Measurements from ENCODE around the gene NAALADL2. TPM values are rescaled to one million over a fixed set of nuclear protein-coding genes. Genes with fewer than 3 reads are reported as not detected.
"Not testable (repeated sequence)": the region's sequence is repeated elsewhere in the genome, so short reads cannot be mapped to it uniquely, and the experiment has no call there.

Gene NAALADL2
- total RNA-seq, 1 donor from 2014 or later, result 11.5 TPM

DNA sequence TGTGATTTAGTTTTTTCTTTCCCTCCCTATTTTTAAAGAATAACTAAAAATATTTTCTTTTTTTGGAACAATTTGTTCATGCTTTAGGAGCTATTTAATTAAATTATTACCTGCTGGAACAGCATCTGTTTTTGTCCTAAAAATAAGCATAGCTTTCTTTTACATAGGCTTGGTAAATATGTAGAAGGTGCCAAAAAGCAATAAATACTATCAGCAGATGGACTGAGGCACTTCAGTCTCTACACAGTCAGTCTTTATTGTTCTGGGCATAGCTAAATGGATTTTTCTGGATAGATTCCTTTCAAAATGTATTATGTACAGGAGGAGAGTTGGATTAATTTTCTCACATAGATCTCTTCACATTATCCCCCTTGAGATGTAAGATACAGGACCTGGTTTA lies 223.5 kb downstream of the NAALADL2 start:
- Histone ChIP-seq H3K4me3 (no peak overlapping the region), H3K36me3 (no peaks in the 10 kb centered on the region), H3K27me3 (no peaks in the 10 kb centered on the region), H3K4me2 (no peak overlapping the region), H3F3A (ENCODE audit: low read depth) (no peaks in the 10 kb centered on the region), H3K9ac (no peak overlapping the region), H3K4me1 (no peaks in the 10 kb centered on the region), H2AFZ (replicated peaks) (no peak overlapping the region), H4K20me1 (ENCODE audit: low read depth) (no peaks in the 10 kb centered on the region), H3K79me2 (ENCODE audit: low read depth) (no peaks in the 10 kb centered on the region), H3K9me3 (ENCODE audit: low read depth) (no peaks in the 10 kb centered on the region), H3K27ac (no peak overlapping the region)
- TF ChIP-seq EZH2 (IDR thresholded peaks at IDR 0.05) (no peak), EZH2phosphoT487 (IDR thresholded peaks at IDR 0.05) (no peak)
- TF ChIP-seq, protein P1, sequence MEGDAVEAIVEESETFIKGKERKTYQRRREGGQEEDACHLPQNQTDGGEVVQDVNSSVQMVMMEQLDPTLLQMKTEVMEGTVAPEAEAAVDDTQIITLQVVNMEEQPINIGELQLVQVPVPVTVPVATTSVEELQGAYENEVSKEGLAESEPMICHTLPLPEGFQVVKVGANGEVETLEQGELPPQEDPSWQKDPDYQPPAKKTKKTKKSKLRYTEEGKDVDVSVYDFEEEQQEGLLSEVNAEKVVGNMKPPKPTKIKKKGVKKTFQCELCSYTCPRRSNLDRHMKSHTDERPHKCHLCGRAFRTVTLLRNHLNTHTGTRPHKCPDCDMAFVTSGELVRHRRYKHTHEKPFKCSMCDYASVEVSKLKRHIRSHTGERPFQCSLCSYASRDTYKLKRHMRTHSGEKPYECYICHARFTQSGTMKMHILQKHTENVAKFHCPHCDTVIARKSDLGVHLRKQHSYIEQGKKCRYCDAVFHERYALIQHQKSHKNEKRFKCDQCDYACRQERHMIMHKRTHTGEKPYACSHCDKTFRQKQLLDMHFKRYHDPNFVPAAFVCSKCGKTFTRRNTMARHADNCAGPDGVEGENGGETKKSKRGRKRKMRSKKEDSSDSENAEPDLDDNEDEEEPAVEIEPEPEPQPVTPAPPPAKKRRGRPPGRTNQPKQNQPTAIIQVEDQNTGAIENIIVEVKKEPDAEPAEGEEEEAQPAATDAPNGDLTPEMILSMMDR (IDR thresholded peaks at IDR 0.05), result no peak
- peaks cover 10% of the 10 kb centered on the region for H3K4me1 Mint-ChIP-seq
- H3K27me3 Mint-ChIP-seq (ENCODE audit: insufficient read depth, low read depth), result no peaks in the 10 kb centered on the region
- no peak for DNase-seq (ENCODE audit: low spot score)
- no peaks in the 10 kb centered on the region for H3K36me3 Mint-ChIP-seq
- peak overlapping the region; percentile 64 for H3K27ac Mint-ChIP-seq
- no peaks in the 10 kb centered on the region for H3K9me3 Mint-ChIP-seq
- no peak overlapping the region for H3K4me3 Mint-ChIP-seq

DNA sequence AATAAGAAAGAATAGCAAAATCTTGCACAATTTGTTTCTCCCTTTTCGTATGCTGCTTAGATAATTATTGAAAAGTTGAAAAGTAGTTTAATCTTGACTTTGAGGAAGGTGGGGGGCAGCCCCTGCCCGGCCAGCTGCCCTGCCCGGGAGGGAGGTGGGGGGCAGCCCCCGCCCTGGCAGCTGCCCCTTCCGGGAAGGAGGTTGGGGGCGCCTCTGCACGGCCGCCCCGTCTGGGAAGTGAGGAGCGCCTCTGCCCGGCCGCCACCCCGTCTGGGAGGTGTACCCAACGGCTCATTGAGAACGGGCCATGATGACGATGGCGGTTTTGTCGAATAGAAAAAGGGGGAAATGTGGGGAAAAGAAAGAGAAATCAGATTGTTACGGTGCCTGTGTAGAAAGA lies 228.0 kb downstream of the NAALADL2 start:
- H3K9me3 ChIP-seq (ENCODE audit: low read depth); H3F3A ChIP-seq (ENCODE audit: low read depth); H3K4me3 ChIP-seq; H3K36me3 Mint-ChIP-seq; H2AFZ ChIP-seq (replicated peaks); H3K27me3 Mint-ChIP-seq (ENCODE audit: insufficient read depth, low read depth); H3K36me3 ChIP-seq; H3K79me2 ChIP-seq (ENCODE audit: low read depth); H3K4me1 ChIP-seq; H3K9me3 Mint-ChIP-seq; H3K9ac ChIP-seq; H4K20me1 ChIP-seq (ENCODE audit: low read depth); H3K27ac Mint-ChIP-seq; H3K4me2 ChIP-seq; H3K27ac ChIP-seq; H3K4me3 Mint-ChIP-seq; H3K27me3 ChIP-seq; DNase-seq (ENCODE audit: low spot score): not testable (repeated sequence)
- peaks cover 10% of the 10 kb centered on the region for H3K4me1 Mint-ChIP-seq

DNA sequence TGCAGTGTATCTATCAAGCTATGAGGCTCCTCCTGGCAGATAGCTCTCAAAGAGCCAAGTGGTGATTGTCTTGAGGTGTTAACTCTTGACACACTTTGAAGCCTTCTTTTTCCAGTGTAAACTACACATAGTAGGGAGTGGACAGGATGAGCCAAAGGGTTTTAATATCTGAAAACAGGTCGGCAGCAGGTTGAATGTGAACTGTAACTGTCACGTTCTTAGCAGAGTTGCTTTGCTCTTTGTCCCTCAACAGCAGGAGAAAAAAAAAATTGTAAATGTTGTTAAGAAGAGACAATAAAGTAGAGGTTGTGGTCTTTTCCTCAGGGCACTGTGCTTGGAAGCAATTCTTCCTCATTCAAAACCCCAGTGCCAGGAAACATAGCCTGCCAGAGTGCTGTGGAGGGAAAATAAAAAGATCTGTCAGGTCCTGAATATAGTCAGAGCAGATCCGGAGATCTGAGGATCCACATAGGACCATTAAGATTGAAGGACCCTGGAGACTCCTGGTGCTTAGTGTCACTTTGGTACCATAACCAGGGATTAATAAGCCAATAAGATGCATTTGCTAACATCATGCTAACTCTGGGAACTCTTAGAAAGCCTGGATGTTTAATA lies 229.7 kb downstream of the NAALADL2 start:
- Histone ChIP-seq H3K79me2 (ENCODE audit: low read depth) (no peaks in the 10 kb centered on the region), H3K9me3 (ENCODE audit: low read depth) (no peaks in the 10 kb centered on the region), H3K4me2 (no peak overlapping the region), H4K20me1 (ENCODE audit: low read depth) (no peaks in the 10 kb centered on the region), H3K36me3 (no peaks in the 10 kb centered on the region), H3K4me1 (no peaks in the 10 kb centered on the region), H3K27ac (no peak overlapping the region), H3F3A (ENCODE audit: low read depth) (no peaks in the 10 kb centered on the region), H3K9ac (no peak overlapping the region), H3K27me3 (no peaks in the 10 kb centered on the region), H3K4me3 (no peak overlapping the region), H2AFZ (replicated peaks) (no peak overlapping the region)
- H3K27me3 Mint-ChIP-seq (ENCODE audit: insufficient read depth, low read depth), result no peaks in the 10 kb centered on the region
- no peak overlapping the region for H3K4me3 Mint-ChIP-seq
- no peaks in the 10 kb centered on the region for H3K4me1 Mint-ChIP-seq
- TF ChIP-seq EZH2phosphoT487 (IDR thresholded peaks at IDR 0.05), result no peak
- no peaks in the 10 kb centered on the region for H3K36me3 Mint-ChIP-seq
- no peaks in the 10 kb centered on the region for H3K9me3 Mint-ChIP-seq
- no peak for DNase-seq (ENCODE audit: low spot score)
- H3K27ac Mint-ChIP-seq, result no peak overlapping the region

DNA sequence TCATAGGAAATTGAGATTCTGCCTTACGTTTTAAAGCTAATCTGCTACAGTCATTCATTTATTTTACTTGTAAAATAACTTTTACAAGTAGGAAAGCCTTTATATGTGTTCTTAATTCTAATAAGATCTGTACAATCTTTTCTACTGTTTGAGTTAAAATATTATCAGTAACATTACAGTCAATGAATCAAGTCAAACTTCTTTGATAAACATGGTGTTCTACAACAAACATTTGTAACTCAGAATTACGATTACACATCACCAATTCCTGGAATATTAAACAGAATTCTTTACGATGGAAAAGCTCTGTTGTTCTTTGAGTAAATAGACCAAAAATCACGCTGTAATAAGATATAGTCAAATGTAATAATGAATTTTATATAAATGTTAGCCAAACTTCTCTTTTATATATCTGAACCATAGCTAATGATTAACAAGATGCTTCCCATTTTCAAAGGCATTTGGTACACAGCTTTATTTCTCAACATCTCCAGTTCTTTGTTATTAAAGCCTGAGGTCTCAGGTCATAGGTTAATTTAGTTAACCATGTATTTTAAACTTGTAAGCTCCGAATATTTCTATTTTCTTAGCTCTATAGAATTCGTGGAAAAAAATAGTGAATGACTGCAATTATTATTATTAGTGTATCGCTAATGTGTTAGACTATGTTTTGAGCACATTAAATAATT lies 232.4 kb downstream of the NAALADL2 start:
- H3K79me2 ChIP-seq (ENCODE audit: low read depth), result no peaks in the 10 kb centered on the region
- no peaks in the 10 kb centered on the region for H3F3A ChIP-seq (ENCODE audit: low read depth)
- H2AFZ ChIP-seq (replicated peaks), result no peak overlapping the region
- H3K36me3 ChIP-seq, result no peaks in the 10 kb centered on the region
- H3K27me3 ChIP-seq, result no peaks in the 10 kb centered on the region
- H4K20me1 ChIP-seq (ENCODE audit: low read depth), result no peaks in the 10 kb centered on the region
- no peaks in the 10 kb centered on the region for H3K36me3 Mint-ChIP-seq
- H3K4me2 ChIP-seq, result no peak overlapping the region
- no peaks in the 10 kb centered on the region for H3K27me3 Mint-ChIP-seq (ENCODE audit: insufficient read depth, low read depth)
- H3K27ac ChIP-seq, result no peak overlapping the region
- no peaks in the 10 kb centered on the region for H3K4me1 Mint-ChIP-seq
- no peak for TF ChIP-seq EZH2 (IDR thresholded peaks at IDR 0.05)
- TF ChIP-seq, protein P1 (IDR thresholded peaks at IDR 0.05), result no peak
- TF ChIP-seq EZH2phosphoT487 (IDR thresholded peaks at IDR 0.05), result no peak
- H3K9me3 Mint-ChIP-seq, result no peaks in the 10 kb centered on the region
- H3K4me1 ChIP-seq, result no peaks in the 10 kb centered on the region
- no peaks in the 10 kb centered on the region for H3K9me3 ChIP-seq (ENCODE audit: low read depth)
- no peak overlapping the region for H3K4me3 ChIP-seq
- H3K9ac ChIP-seq, result no peak overlapping the region
- no peak overlapping the region for H3K4me3 Mint-ChIP-seq
- no peak for DNase-seq (ENCODE audit: low spot score)
- H3K27ac Mint-ChIP-seq, result no peak overlapping the region

Data from neural progenitor cell (in vitro differentiated cells).